Measurements from ENCODE around the gene HRH4. TPM values are rescaled to one million over a fixed set of nuclear protein-coding genes. Genes with fewer than 3 reads are reported as not detected.

HRH4 gene
- total and polyA plus RNA-seq, 10 of the 15 experiments (the other 5 are each of a cell fraction or from before 2014, with no cell fraction given): not detected

- H3K4me1 ChIP-seq (ENCODE audit: control insufficient read depth, insufficient read depth, low read length): no peaks in the 10 kb centered on the region
- in situ Hi-C loops (cut with MboI) (no loop called here), intact Hi-C loops (cut with micrococcal nuclease; ENCODE audit: unreplicated experiment) (no loop called here)
- POLR2A ChIA-PET: no interaction called here
- H3K79me2 ChIP-seq (ENCODE audit: control insufficient read depth, insufficient read depth, low read length): no peaks in the 10 kb centered on the region
- no peaks in the 10 kb centered on the region for H3K9me3 ChIP-seq (replicated peaks; ENCODE audit: control insufficient read depth, insufficient read depth, low read length)
- FAIRE-seq (no peak), DNase-seq (ENCODE audit: low read depth, low spot score) (no peak), ATAC-seq (no peak)
- CTCF ChIA-PET: interaction anchor here (1.0 kb wide), 1 partner anchor 62 kb away, joined by 3 read pairs; no protein-coding TSS in a partner anchor
- BruUV-seq (replicated peaks): no TSS peak
- no peaks in the 10 kb centered on the region for H3K36me3 ChIP-seq (ENCODE audit: control insufficient read depth in 2 of 2, insufficient read depth in 2 of 2, low read length in 1 of 2)
- H3K4me3 ChIP-seq: no peak overlapping the region
- SMC1A ChIA-PET (ENCODE audit: uncharacterized antibody, unreplicated experiment): no interaction called here
- RAD21 ChIA-PET (ENCODE audit: unreplicated experiment): no interaction called here
- H4K20me1 ChIP-seq (ENCODE audit: control insufficient read depth, insufficient read depth): no peaks in the 10 kb centered on the region
- no peak overlapping the region for H3K4me2 ChIP-seq (ENCODE audit: control insufficient read depth, insufficient read depth)
- H3K27ac ChIP-seq (ENCODE audit: control insufficient read depth, insufficient read depth): no peak overlapping the region
- TF ChIP-seq USF1 (IDR thresholded peaks at IDR 0.05; ENCODE audit: borderline replicate concordance, extremely low read length, insufficient read depth, low read depth, low read length) (no peak), JUND (IDR thresholded peaks at IDR 0.05; ENCODE audit: low read depth, low read length) (no peak)
- no peak overlapping the region for H3K9ac ChIP-seq (ENCODE audit: control insufficient read depth, insufficient read depth, low read length)
- H2AFZ ChIP-seq (ENCODE audit: control insufficient read depth, low read depth, low read length): no peak overlapping the region
- H3K27me3 ChIP-seq (replicated peaks in 1 of 2; ENCODE audit: control insufficient read depth in 2 of 2, insufficient read depth in 2 of 2, low read length in 1 of 2): peaks cover 1 to 2% of the 10 kb centered on the region in 2 experiments; a peak in 2 of 4 replicates
- WGBS (ENCODE audit: insufficient coverage, insufficient replicate concordance, low lambda C conversion rate, missing lambda C conversion rate): 12% methylated on average over 5 of the region's 5 CpGs
Observed at GRCh38 chr18:24462838-24463775, 2.7 kb downstream of the HRH4 start.

- RAD21 ChIA-PET (ENCODE audit: unreplicated experiment): no interaction called here
- BruUV-seq (replicated peaks): no TSS peak
- TF ChIP-seq NRF1 (conservative IDR thresholded peaks at IDR 0.05; ENCODE audit: low read depth, low read length) (no peak), ELK1 (IDR thresholded peaks at IDR 0.05; ENCODE audit: low read depth, low read length) (no peak), EED (IDR thresholded peaks at IDR 0.05; ENCODE audit: low read depth) (no peak), ZNF207 (IDR thresholded peaks at IDR 0.05; ENCODE audit: borderline replicate concordance) (no peak), NBN (IDR thresholded peaks at IDR 0.05) (no peak), TAF1 (IDR thresholded peaks at IDR 0.05; ENCODE audit: borderline replicate concordance, low read depth, low read length) (no peak), CHD2 (IDR thresholded peaks at IDR 0.05; ENCODE audit: borderline replicate concordance, low read depth, low read length) (no peak), ZNF24 (IDR thresholded peaks at IDR 0.05) (no peak), ZBTB4 (CRISPR knock-in tag; IDR thresholded peaks at IDR 0.05) (no peak)
Observed at GRCh38 chr18:24465486-24465885, 5.0 kb downstream of the HRH4 start.

More at GRCh38 chr18:24465486-24465885, 5.0 kb downstream of the HRH4 start:
- intact Hi-C loops (cut with micrococcal nuclease; ENCODE audit: unreplicated experiment) (no loop called here), in situ Hi-C loops (cut with MboI) (no loop called here)
- H3K9ac ChIP-seq (ENCODE audit: control insufficient read depth, insufficient read depth, low read length): no peak overlapping the region
- no peak for ATAC-seq
- no peaks in the 10 kb centered on the region for H3K79me2 ChIP-seq (ENCODE audit: control insufficient read depth, insufficient read depth, low read length)
- no peaks in the 10 kb centered on the region for H3K36me3 ChIP-seq (ENCODE audit: control insufficient read depth in 2 of 2, insufficient read depth in 2 of 2, low read length in 1 of 2)
- no peak overlapping the region for H3K4me2 ChIP-seq (ENCODE audit: control insufficient read depth, insufficient read depth)
- H3K9me3 ChIP-seq (replicated peaks; ENCODE audit: control insufficient read depth, insufficient read depth, low read length): no peaks in the 10 kb centered on the region
- H4K20me1 ChIP-seq (ENCODE audit: control insufficient read depth, insufficient read depth): no peaks in the 10 kb centered on the region
- WGBS (ENCODE audit: insufficient coverage, insufficient replicate concordance, low lambda C conversion rate, missing lambda C conversion rate): 14% methylated on average over 7 of the region's 7 CpGs
- no peak overlapping the region for H2AFZ ChIP-seq (ENCODE audit: control insufficient read depth, low read depth, low read length)
- ChIA-PET POLR2A (no interaction called here), SMC1A (ENCODE audit: uncharacterized antibody, unreplicated experiment) (no interaction called here), CTCF (no interaction called here)
- DNase-seq (ENCODE audit: low read depth, low spot score): no peak
- no peak for FAIRE-seq
- H3K27me3 ChIP-seq (replicated peaks in 1 of 2; ENCODE audit: control insufficient read depth in 2 of 2, insufficient read depth in 2 of 2, low read length in 1 of 2): peaks cover 1 to 2% of the 10 kb centered on the region in 2 experiments; a peak in 2 of 4 replicates
- no peak overlapping the region for H3K27ac ChIP-seq (ENCODE audit: control insufficient read depth, insufficient read depth)
- no peak overlapping the region for H3K4me3 ChIP-seq
- no peaks in the 10 kb centered on the region for H3K4me1 ChIP-seq (ENCODE audit: control insufficient read depth, insufficient read depth, low read length)

Data from GM12878 (cell line).